GM15510 (cell line): ENCODE data around the gene MT1M.

ENCODE experiments used
- POLR2A ChIP-seq: IDR thresholded peaks from 3 replicates; pipeline ENCODE4 v1.6.1; 2011; ENCODE audit warnings: borderline replicate concordance; ENCODE audit not compliant: insufficient read length; ENCODE audit errors: extremely low read depth

MT1M gene

GRCh38 chr16:56675685-56676210 is 43.3 kb downstream of the MT1M start:
- no peak for TF ChIP-seq POLR2A

DNA sequence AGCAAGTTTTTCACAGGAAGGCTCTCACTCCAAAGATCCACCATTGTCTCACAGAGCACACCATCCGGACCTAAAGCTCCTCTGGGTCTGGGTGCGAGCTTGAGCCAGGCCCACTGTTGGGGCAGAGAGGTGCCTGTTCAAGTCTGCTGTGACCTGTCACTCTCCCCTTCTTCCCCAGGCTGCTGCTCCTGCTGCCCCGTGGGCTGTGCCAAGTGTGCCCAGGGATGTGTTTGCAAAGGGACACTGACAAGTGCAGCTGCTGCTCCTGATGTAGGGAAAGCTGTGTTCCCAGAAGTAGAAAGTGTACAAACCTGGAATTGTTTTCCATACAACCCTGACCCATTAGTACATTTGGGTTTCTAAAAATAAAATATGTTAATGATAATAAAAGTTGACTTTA is 45.0 kb downstream of the MT1M start:
- no peak for TF ChIP-seq POLR2A

DNA sequence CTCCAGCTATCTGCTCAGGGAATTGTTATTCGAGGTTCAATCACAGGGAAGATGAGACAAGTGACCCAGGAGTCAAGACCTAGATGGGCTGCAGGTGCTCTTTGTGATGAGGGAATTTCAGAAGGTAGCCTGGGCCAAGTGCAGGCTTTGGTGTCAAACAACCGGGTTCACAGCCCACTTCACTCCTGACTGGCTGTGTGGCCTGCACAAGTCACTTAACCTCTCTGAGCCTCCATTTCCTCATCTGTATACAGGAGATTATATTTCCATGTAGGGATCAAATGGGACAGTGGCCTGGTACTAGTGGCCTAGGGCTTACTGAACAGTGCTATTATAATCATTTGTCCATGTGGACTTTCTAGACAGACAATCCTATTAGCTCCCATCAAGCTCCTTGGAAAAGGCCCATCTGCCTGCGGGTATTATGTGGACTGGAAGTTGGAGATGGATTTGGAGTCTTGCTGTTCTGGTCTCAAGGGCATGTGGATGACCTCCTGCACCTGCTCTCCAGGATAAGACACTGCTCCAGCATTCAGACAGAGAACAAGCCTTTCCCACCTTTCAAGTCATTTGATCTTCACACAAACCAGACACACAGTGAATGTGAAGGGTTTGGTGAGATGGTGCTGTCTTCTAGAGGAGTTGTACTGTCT is 46.7 kb downstream of the MT1M start:
- TF ChIP-seq POLR2A, result no peak

DNA sequence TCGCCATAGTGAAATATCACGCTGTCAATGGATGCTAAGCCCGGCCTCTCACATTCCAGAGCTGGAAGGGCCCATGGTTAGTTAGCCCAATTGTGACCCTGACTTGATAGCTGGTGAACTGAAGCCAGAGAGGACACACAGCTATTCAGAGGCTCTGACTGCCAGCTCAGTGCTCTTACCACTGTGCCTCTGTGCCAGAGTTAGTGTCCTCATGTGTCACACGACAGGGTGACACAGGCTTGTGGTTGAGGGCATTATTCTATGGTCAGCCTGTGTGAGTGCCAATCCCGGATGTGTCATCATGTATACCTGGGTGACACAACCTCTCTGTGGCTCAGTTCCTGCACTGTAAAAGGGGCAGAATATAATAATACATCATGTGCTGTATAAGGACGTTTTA is 47.4 kb downstream of the MT1M start:
- TF ChIP-seq POLR2A, result no peak

DNA sequence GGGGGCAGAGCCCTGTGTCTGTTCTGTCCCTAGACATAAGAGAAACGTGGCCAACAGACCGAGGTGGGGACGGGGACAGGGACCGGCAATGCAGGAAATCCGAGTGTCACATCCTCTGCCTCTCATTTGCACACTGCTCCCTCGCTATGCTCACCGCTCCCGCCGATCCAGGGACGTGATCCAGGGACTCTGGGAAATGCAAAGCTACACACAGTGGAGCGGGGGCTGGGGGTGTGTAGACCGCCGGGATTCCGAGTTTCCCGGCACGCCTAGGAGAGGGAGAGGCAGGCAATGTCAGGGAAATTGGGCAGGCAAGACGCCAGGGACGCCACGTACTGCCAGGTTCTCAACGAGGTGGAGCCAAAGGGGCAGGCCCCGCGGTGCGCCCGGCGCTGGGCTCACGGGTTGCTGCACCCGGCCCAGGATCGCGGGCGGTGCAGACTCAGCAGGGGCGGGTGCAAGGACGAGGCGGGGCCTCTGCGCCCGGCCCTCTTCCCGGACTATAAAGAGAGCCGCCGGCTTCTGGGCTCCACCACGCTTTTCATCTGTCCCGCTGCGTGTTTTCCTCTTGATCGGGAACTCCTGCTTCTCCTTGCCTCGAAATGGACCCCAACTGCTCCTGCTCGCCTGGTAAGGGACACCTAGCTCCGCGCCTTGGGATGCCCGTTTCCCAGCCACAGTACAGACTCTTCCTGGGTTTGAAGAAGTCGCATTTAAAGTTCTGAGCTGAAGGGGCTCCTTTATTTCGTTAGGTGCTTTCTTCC is 49.7 kb downstream of the MT1M start, which contains the start of gene MT1X:
Gene MT1X (plus strand): TSS at position 532 of the 764 bp plus-strand sequence. CDS start 71 bp downstream, at position 603.
- TF ChIP-seq POLR2A, result peak; percentile 86

DNA sequence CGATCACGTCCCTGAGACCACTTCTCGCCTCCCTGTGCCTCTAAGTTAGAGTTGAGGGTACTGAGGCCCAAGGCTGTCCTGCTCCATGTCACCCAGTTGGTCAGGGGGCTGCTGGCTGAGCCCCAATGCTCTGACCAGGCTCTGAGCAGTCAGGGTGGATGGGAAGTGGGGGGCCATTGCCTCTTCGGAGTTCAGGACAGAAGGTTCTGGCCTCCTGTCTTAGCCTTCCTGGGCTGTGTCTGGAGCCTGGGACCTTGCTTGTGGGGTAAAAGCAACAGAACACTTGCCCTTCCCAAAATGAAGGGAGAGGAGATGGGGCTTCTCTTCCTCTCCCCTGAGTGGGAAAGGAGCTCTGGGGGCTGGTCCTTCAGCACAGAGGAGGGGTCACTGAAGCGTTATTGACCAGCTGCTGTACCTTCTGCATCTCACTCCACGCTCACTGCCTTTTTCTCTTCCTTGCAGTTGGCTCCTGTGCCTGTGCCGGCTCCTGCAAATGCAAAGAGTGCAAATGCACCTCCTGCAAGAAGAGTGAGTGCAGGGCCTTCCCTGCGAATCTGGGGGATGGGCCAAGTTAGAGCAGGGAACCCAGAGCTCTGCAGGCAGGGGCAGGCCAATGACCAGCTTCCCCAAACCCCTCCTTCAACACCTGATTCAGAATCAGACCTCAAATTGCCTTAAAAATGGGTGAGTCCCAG is 50.4 kb downstream of the MT1M start:
- TF ChIP-seq POLR2A, result no peak
